Cardiac muscle cell (in vitro differentiated cells and primary cell): ENCODE results near the gene MS4A8. TPM values are rescaled to one million over a fixed set of nuclear protein-coding genes. Genes with fewer than 3 reads are reported as not detected.

ENCODE experiments used
- polyA plus RNA-seq: library from polyadenylated mRNA; unstranded; fragments of >200 nt; fragmentation: Nextera tagmentation; extraction: Ambion mirVana; gene quantifications from 2 replicates; pipeline ENCODE4 v1.2.1, GENCODE V29; 2016
- total RNA-seq: library from RNA; depleted of rRNA; stranded (reverse); fragments of >200 nt; gene quantifications from 2 replicates; pipeline ENCODE4 v1.2.3, GENCODE V29; 2016

The MS4A8 gene
- total and polyA plus RNA-seq, 2 experiments from 2014 or later = not detected

Other genes starting within 250 kb of the MS4A8 start
- not detected in 2 replicates for gene MS4A1, start 243.8 kb upstream of the MS4A8 start, total RNA-seq
- gene MS4A1, start 243.8 kb upstream of the MS4A8 start, polyA plus RNA-seq = 0.27 TPM in 1 of 2 replicates, not detected in the other
- gene MS4A12, start 206.8 kb upstream of the MS4A8 start, total RNA-seq = not detected in 2 replicates
- not detected in 2 replicates for gene MS4A12, start 206.8 kb upstream of the MS4A8 start, polyA plus RNA-seq
- not detected in 2 replicates for gene MS4A13, start 184.2 kb upstream of the MS4A8 start, total RNA-seq
- not detected in 2 replicates for gene MS4A13, start 184.2 kb upstream of the MS4A8 start, polyA plus RNA-seq
- gene MS4A18, start 25.1 kb downstream of the MS4A8 start, total RNA-seq = not detected in 2 replicates
- gene MS4A18, start 25.1 kb downstream of the MS4A8 start, polyA plus RNA-seq = not detected in 2 replicates
- gene MS4A15, start 57.3 kb downstream of the MS4A8 start, total RNA-seq = not detected in 2 replicates
- gene MS4A15, start 57.3 kb downstream of the MS4A8 start, polyA plus RNA-seq = not detected in 2 replicates
- gene MS4A10, start 85.7 kb downstream of the MS4A8 start, total RNA-seq = not detected in 2 replicates
- gene MS4A10, start 85.7 kb downstream of the MS4A8 start, polyA plus RNA-seq = not detected in 2 replicates
- gene CCDC86, start 142.5 kb downstream of the MS4A8 start, total RNA-seq = 16.5 and 18.1 TPM in 2 replicates
- 30.9 and 37.4 TPM in 2 replicates for gene CCDC86, start 142.5 kb downstream of the MS4A8 start, polyA plus RNA-seq
- 0.04 and 0.09 TPM in 2 replicates for gene PTGDR2, start 156.3 kb downstream of the MS4A8 start, total RNA-seq
- gene PTGDR2, start 156.3 kb downstream of the MS4A8 start, polyA plus RNA-seq = 0.07 TPM in 2 replicates
- not detected in 2 replicates for gene ZP1, start 167.9 kb downstream of the MS4A8 start, total RNA-seq
- gene ZP1, start 167.9 kb downstream of the MS4A8 start, polyA plus RNA-seq = 1.9 TPM in 1 of 2 replicates, not detected in the other
- 58.8 and 75.2 TPM in 2 replicates for gene PRPF19, start 207.0 kb downstream of the MS4A8 start, total RNA-seq
- gene PRPF19, start 207.0 kb downstream of the MS4A8 start, polyA plus RNA-seq = 14.9 and 17.0 TPM in 2 replicates
- 56.7 and 66.3 TPM in 2 replicates for gene TMEM109, start 214.5 kb downstream of the MS4A8 start, total RNA-seq
- 77.7 and 109 TPM in 2 replicates for gene TMEM109, start 214.5 kb downstream of the MS4A8 start, polyA plus RNA-seq
- 154 and 188 TPM in 2 replicates for gene TMEM132A, start 224.8 kb downstream of the MS4A8 start, total RNA-seq
- 143 and 176 TPM in 2 replicates for gene TMEM132A, start 224.8 kb downstream of the MS4A8 start, polyA plus RNA-seq